ENCODE data around the gene IL20RA. TPM values are rescaled to one million over a fixed set of nuclear protein-coding genes. Genes with fewer than 3 reads are reported as not detected.
A peak's percentile ranks its signal among the peaks of the same experiment; 100 is the strongest.

IL20RA gene, protein sequence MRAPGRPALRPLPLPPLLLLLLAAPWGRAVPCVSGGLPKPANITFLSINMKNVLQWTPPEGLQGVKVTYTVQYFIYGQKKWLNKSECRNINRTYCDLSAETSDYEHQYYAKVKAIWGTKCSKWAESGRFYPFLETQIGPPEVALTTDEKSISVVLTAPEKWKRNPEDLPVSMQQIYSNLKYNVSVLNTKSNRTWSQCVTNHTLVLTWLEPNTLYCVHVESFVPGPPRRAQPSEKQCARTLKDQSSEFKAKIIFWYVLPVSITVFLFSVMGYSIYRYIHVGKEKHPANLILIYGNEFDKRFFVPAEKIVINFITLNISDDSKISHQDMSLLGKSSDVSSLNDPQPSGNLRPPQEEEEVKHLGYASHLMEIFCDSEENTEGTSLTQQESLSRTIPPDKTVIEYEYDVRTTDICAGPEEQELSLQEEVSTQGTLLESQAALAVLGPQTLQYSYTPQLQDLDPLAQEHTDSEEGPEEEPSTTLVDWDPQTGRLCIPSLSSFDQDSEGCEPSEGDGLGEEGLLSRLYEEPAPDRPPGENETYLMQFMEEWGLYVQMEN
- 9.9 TPM for total RNA-seq

DNA sequence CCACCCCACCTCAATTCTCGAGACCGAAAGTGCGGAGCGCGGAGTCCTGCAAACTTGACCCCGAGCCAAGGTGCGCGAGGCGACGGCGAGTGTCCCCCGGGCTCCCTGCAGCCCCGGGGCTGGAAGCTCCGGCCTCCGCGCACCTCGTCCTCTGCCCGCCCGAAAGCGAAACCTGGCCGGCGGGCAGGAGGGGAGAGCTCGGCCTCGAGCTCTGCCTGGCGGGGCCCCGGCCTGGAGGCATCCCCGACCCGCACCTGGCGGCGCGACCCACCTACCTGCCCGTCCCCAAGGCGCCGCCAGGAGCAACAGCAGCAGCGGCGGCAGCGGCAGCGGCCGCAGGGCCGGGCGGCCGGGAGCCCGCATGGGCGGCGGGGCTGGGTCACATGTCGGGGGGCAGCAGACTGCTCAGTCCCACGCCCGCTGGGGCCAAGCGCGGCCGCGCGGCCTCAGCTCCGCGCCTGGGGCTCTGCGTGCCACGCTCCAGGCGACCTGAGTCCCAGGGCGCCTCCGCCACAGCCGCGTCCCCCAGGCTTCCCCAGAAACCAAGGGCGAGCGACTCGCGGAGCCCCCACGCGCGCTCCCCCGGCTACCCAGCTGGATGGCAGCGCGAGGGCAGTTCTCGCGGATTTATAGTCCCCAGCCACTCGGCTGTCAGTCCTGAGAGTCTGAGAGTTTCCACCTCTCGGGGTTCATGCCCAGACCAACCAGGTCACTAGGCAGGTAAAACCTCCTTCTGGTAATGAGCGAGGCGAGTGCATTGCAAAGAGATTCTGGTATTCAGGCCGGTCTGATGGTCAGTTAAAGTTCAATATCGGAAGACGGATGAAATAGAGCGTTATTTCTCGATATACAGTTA lies at the start of gene IL20RA:
TSS of gene IL20RA (minus strand) at position 600 of the 856 bp plus-strand sequence. CDS start at position 363, 237 bp downstream.
- Histone ChIP-seq H3K27ac (ENCODE audit: low read depth, low read length) (no peak within 1 kb of the TSS), H3K4me3 (ENCODE audit: low read length in 3 of 3) (peak within 1 kb of the TSS; percentile 72 to 80 (median 75)), H3K27me3 (ENCODE audit: control insufficient read depth in 3 of 3, insufficient read depth in 3 of 3, low read length in 3 of 3) (peaks cover 22 to 38% (median 36%) of the 10 kb centered on the region in 3 donors), H3K4me1 (ENCODE audit: control insufficient read depth in 3 of 3, insufficient read depth in 3 of 3, low read length in 3 of 3) (peaks cover 2 to 8% (median 7%) of the 10 kb centered on the region in 3 donors), H3K9ac (ENCODE audit: low read depth in 1 of 3, low read length in 3 of 3) (peak within 1 kb of the TSS in 2 of 3 donors; percentile 52 to 74), H3K9me3 (ENCODE audit: control insufficient read depth in 3 of 3, low read length in 3 of 3) (no peaks in the 10 kb centered on the region), H3K36me3 (ENCODE audit: control insufficient read depth in 3 of 3, insufficient read depth in 3 of 3, low read length in 3 of 3) (no peaks in the 10 kb centered on the region)

DNA sequence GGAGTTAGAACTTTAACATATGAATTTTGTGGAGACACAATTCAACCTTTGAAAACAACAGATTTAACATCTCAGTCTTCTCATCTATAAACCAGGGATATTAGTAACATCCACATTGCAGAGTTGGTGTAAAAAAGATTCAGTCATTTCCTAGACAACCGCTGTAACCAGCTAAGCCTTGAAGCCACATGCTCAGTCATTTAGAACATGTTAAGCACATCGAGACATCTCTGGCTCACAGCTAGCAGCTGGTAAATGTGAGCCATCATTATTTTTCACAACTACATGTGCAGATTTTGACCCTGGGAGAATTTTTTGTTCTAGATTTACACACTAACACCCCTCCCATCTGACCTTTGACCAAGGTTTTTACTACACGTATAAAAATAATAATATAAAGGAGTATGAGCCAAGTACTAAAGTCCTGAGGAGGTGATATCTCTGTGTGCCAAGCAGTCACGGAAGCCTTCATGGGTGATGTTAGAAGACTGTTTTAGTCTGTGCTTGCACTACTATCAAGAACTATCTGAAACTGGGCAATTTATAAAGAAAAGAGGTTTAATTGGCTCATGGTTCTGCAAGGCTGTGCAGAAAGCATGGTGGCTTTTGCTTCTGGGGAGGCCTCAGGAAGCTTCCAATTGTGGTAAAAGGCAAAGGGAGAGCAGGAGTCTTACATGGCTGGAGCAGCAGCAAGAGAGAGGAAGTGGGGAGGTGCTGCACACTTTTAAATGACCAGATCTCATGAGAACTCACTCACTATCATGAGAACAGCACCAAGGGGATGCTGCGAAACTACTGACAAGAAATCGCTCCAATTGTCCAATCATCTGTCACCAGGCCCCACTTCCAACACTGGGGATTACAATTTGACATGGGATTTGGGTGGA lies 48.7 kb upstream of the IL20RA start:
- Histone ChIP-seq H3K27ac (ENCODE audit: low read depth, low read length) (no peak overlapping the region), H3K27me3 (ENCODE audit: control insufficient read depth in 3 of 3, insufficient read depth in 3 of 3, low read length in 3 of 3) (peaks cover 0 to 4% (median 3%) of the 10 kb centered on the region in 3 donors), H3K9me3 (ENCODE audit: control insufficient read depth in 3 of 3, low read length in 3 of 3) (no peaks in the 10 kb centered on the region), H3K4me1 (ENCODE audit: control insufficient read depth in 3 of 3, insufficient read depth in 3 of 3, low read length in 3 of 3) (peaks cover 0 to 2% (median 0%) of the 10 kb centered on the region in 3 donors), H3K9ac (ENCODE audit: low read depth in 1 of 3, low read length in 3 of 3) (no peak overlapping the region), H3K4me3 (ENCODE audit: low read length in 3 of 3) (no peak overlapping the region), H3K36me3 (ENCODE audit: control insufficient read depth in 3 of 3, insufficient read depth in 3 of 3, low read length in 3 of 3) (no peaks in the 10 kb centered on the region)

DNA sequence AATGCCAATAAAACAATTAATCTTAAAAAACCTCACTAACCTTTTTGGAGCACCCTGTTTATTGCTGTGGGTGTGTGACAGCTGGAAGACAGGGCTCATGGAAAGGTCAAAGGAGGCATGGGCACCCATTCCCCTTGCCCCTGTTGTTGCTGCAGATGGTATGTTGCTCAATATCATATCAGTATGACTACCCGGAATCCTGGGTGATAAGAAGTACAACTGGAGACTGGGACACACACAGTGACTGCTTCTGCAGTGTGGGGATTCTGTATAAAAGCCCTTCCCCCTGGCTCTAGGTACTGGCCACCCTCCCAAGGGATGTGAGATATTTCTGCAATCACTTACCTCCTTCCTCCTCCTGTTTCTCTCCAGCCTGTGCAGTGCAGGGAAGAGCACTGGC lies 47.3 kb upstream of the IL20RA start:
- Histone ChIP-seq H3K36me3 (ENCODE audit: control insufficient read depth in 3 of 3, insufficient read depth in 3 of 3, low read length in 3 of 3) (no peaks in the 10 kb centered on the region), H3K27me3 (ENCODE audit: control insufficient read depth in 3 of 3, insufficient read depth in 3 of 3, low read length in 3 of 3) (peaks cover 0 to 4% (median 3%) of the 10 kb centered on the region in 3 donors), H3K9ac (ENCODE audit: low read depth in 1 of 3, low read length in 3 of 3) (no peak overlapping the region)

DNA sequence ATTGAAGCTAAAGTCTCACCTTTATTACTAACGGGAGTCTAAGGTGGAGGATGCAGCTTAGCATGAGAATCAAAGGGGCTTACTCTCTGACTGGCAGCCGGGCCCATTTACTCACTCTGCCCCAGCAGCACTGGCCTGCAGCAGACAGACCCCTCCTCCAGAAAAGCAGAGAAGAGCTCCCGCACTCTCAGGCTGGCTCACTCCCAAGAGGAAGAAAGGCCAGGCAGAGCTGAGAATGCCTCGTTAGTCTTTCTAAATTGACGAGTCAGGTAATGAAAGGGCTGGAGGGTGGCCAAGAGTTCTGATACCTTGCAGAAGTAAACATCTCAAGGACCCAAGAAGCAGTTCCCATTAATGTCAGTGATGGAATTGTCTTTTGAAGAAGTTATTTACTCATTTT lies 44.5 kb upstream of the IL20RA start:
- Histone ChIP-seq H3K27ac (ENCODE audit: low read depth, low read length) (no peak overlapping the region), H3K9me3 (ENCODE audit: control insufficient read depth in 3 of 3, low read length in 3 of 3) (no peaks in the 10 kb centered on the region), H3K4me1 (ENCODE audit: control insufficient read depth in 3 of 3, insufficient read depth in 3 of 3, low read length in 3 of 3) (no peaks in the 10 kb centered on the region), H3K9ac (ENCODE audit: low read depth in 1 of 3, low read length in 3 of 3) (no peak overlapping the region), H3K27me3 (ENCODE audit: control insufficient read depth in 3 of 3, insufficient read depth in 3 of 3, low read length in 3 of 3) (peaks cover 0 to 4% (median 3%) of the 10 kb centered on the region in 3 donors), H3K36me3 (ENCODE audit: control insufficient read depth in 3 of 3, insufficient read depth in 3 of 3, low read length in 3 of 3) (no peaks in the 10 kb centered on the region), H3K4me3 (ENCODE audit: low read length in 3 of 3) (no peak overlapping the region)

More for the DNA sequence above, 47.3 kb upstream of the IL20RA start:
- Histone ChIP-seq H3K4me1 (ENCODE audit: control insufficient read depth in 3 of 3, insufficient read depth in 3 of 3, low read length in 3 of 3) (peaks cover 0 to 2% (median 0%) of the 10 kb centered on the region in 3 donors), H3K4me3 (ENCODE audit: low read length in 3 of 3) (no peak overlapping the region), H3K27ac (ENCODE audit: low read depth, low read length) (no peak overlapping the region), H3K9me3 (ENCODE audit: control insufficient read depth in 3 of 3, low read length in 3 of 3) (no peaks in the 10 kb centered on the region)

DNA sequence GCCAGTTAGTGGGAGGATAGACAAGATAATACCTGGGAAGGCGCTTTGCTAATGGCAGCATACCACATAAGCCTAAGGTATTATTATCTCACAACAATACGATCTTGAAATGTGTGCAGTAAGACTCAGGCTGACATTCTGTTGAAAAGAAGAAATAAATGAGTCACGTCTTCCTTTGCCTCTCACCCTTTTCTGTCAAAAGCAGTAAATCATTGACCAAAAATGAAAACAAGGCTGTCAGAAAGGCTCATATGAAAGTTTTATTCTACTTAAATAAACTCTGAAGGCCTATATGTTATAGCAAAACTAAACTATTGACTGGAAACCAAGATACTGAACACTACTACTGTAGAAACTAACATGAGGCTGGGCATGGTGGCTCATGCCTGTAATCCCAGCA lies 43.1 kb upstream of the IL20RA start:
- no peak overlapping the region for H3K9ac ChIP-seq (ENCODE audit: low read depth in 1 of 3, low read length in 3 of 3)
- H3K4me1 ChIP-seq (ENCODE audit: control insufficient read depth in 3 of 3, insufficient read depth in 3 of 3, low read length in 3 of 3): no peaks in the 10 kb centered on the region
- no peak overlapping the region for H3K4me3 ChIP-seq (ENCODE audit: low read length in 3 of 3)
- H3K9me3 ChIP-seq (ENCODE audit: control insufficient read depth in 3 of 3, low read length in 3 of 3): no peaks in the 10 kb centered on the region
- H3K27ac ChIP-seq (ENCODE audit: low read depth, low read length): no peak overlapping the region
- no peaks in the 10 kb centered on the region for H3K36me3 ChIP-seq (ENCODE audit: control insufficient read depth in 3 of 3, insufficient read depth in 3 of 3, low read length in 3 of 3)
- peaks cover 0 to 4% (median 3%) of the 10 kb centered on the region in 3 donors for H3K27me3 ChIP-seq (ENCODE audit: control insufficient read depth in 3 of 3, insufficient read depth in 3 of 3, low read length in 3 of 3)

DNA sequence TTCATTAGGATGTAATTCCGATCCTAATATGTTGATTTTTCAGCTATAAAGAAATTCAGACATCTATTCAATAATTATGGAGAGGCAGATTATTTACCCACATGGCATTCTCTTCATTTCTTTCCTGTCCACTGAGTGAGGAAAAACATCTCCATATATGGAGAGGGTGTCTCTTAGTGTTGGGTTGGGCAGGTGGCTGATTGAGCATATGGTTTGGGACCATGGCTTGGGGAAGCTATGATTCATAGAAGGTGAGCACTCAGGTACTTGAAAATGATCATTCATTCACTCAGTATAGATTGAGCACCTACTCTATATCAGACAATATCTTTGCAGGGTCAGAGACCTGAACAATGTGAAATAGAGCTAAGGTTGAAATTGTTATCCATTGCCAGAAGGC lies 41.3 kb upstream of the IL20RA start:
- H3K27ac ChIP-seq (ENCODE audit: low read depth, low read length): no peak overlapping the region

DNA sequence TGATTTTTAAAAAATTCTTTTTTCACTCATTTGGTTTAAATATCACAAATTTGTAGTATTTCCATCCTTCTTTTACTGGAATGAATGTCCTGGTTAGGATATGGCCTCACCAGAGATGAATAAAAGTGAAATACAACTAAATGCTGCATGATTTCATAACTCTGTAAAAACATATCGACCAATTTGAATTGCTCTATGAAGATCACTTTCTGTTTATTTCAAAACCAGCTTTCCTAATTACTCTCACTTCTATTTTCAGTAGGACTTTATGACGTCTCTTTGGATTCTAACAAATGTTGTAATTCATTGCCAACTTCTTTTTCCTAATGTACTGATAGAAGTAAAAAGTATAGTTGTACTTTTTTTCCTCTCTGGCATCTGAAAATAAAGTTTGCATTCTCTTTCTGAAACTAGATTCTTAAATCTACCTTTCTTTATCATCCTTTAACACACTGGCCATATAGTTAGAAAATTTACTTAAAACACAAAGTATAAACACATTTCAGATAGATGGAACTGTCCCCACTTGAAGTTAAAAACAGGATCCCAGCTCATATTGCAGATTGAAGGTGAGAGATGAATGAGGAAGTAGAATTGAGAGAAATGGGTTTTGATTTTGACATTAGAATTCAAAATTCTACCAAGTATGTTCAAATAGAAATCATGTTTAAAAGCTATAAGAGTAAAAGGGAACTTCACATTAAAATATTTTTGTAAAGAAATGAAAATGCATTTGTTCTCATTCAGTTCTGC lies 40.3 kb upstream of the IL20RA start:
- no peaks in the 10 kb centered on the region for H3K36me3 ChIP-seq (ENCODE audit: control insufficient read depth in 3 of 3, insufficient read depth in 3 of 3, low read length in 3 of 3)
- H3K4me1 ChIP-seq (ENCODE audit: control insufficient read depth in 3 of 3, insufficient read depth in 3 of 3, low read length in 3 of 3): no peaks in the 10 kb centered on the region
- H3K27ac ChIP-seq (ENCODE audit: low read depth, low read length): no peak overlapping the region
- H3K4me3 ChIP-seq (ENCODE audit: low read length in 3 of 3): no peak overlapping the region
- peaks cover 0 to 4% (median 3%) of the 10 kb centered on the region in 3 donors for H3K27me3 ChIP-seq (ENCODE audit: control insufficient read depth in 3 of 3, insufficient read depth in 3 of 3, low read length in 3 of 3)
- H3K9me3 ChIP-seq (ENCODE audit: control insufficient read depth in 3 of 3, low read length in 3 of 3): no peaks in the 10 kb centered on the region
- no peak overlapping the region for H3K9ac ChIP-seq (ENCODE audit: low read depth in 1 of 3, low read length in 3 of 3)

More for the DNA sequence above, 41.3 kb upstream of the IL20RA start:
- no peaks in the 10 kb centered on the region for H3K36me3 ChIP-seq (ENCODE audit: control insufficient read depth in 3 of 3, insufficient read depth in 3 of 3, low read length in 3 of 3)
- H3K4me1 ChIP-seq (ENCODE audit: control insufficient read depth in 3 of 3, insufficient read depth in 3 of 3, low read length in 3 of 3): no peaks in the 10 kb centered on the region
- peaks cover 0 to 4% (median 3%) of the 10 kb centered on the region in 3 donors for H3K27me3 ChIP-seq (ENCODE audit: control insufficient read depth in 3 of 3, insufficient read depth in 3 of 3, low read length in 3 of 3)
- H3K9ac ChIP-seq (ENCODE audit: low read depth in 1 of 3, low read length in 3 of 3): no peak overlapping the region
- no peak overlapping the region for H3K4me3 ChIP-seq (ENCODE audit: low read length in 3 of 3)
- no peaks in the 10 kb centered on the region for H3K9me3 ChIP-seq (ENCODE audit: control insufficient read depth in 3 of 3, low read length in 3 of 3)

DNA sequence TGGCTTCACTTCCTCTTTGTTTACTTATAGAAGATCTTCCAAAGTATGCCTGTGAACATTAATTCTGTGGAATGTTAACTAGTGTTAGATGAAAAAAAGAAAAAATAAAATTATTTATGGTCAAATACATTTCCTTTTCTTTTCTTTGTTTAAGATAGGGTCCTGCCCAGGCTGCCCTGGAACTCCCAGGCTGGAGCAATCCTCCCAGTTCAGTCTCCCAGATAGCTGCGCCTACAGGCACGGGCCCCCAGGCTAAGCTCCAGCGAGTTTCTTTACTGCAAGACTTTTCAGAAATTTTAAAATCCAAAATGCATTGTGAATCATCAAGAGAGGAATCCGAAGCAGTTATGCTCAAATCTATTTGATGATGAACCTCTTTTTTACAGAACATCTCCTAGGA lies 39.3 kb upstream of the IL20RA start:
- Histone ChIP-seq H3K27me3 (ENCODE audit: control insufficient read depth in 3 of 3, insufficient read depth in 3 of 3, low read length in 3 of 3) (no peaks in the 10 kb centered on the region), H3K4me3 (ENCODE audit: low read length in 3 of 3) (no peak overlapping the region), H3K27ac (ENCODE audit: low read depth, low read length) (no peak overlapping the region), H3K36me3 (ENCODE audit: control insufficient read depth in 3 of 3, insufficient read depth in 3 of 3, low read length in 3 of 3) (no peaks in the 10 kb centered on the region), H3K9ac (ENCODE audit: low read depth in 1 of 3, low read length in 3 of 3) (no peak overlapping the region), H3K4me1 (ENCODE audit: control insufficient read depth in 3 of 3, insufficient read depth in 3 of 3, low read length in 3 of 3) (no peaks in the 10 kb centered on the region), H3K9me3 (ENCODE audit: control insufficient read depth in 3 of 3, low read length in 3 of 3) (no peaks in the 10 kb centered on the region)

DNA sequence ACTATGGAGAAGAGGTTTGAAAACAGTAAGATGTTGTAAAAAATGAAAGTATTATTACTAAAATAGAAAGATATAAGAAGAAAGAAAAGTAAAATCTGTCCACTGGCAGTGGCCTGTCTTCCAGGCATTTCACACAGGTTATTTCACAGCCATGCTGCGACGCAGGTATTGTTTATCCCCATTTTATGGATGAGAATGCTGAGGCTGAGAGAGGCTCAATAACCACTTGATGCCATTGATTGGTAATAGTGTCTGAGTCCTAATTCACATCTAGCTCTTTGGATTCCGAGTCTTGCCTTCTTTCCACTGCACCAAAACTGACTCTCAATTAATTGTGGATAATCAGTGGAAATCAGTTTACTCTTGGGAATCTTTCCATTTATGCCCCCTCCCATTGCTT lies 37.2 kb upstream of the IL20RA start:
- Histone ChIP-seq H3K36me3 (ENCODE audit: control insufficient read depth in 3 of 3, insufficient read depth in 3 of 3, low read length in 3 of 3) (no peaks in the 10 kb centered on the region), H3K4me1 (ENCODE audit: control insufficient read depth in 3 of 3, insufficient read depth in 3 of 3, low read length in 3 of 3) (no peaks in the 10 kb centered on the region), H3K27ac (ENCODE audit: low read depth, low read length) (no peak overlapping the region), H3K9ac (ENCODE audit: low read depth in 1 of 3, low read length in 3 of 3) (no peak overlapping the region), H3K4me3 (ENCODE audit: low read length in 3 of 3) (no peak overlapping the region), H3K9me3 (ENCODE audit: control insufficient read depth in 3 of 3, low read length in 3 of 3) (no peaks in the 10 kb centered on the region), H3K27me3 (ENCODE audit: control insufficient read depth in 3 of 3, insufficient read depth in 3 of 3, low read length in 3 of 3) (no peaks in the 10 kb centered on the region)
